Measurements from ENCODE around the gene IFT74. TPM values are rescaled to one million over a fixed set of nuclear protein-coding genes. Genes with fewer than 3 reads are reported as not detected.
A peak's percentile ranks its signal among the peaks of the same experiment; 100 is the strongest.

Gene IFT74
- total RNA-seq, 1 experiment from 2014 or later, result 17.8 TPM

DNA sequence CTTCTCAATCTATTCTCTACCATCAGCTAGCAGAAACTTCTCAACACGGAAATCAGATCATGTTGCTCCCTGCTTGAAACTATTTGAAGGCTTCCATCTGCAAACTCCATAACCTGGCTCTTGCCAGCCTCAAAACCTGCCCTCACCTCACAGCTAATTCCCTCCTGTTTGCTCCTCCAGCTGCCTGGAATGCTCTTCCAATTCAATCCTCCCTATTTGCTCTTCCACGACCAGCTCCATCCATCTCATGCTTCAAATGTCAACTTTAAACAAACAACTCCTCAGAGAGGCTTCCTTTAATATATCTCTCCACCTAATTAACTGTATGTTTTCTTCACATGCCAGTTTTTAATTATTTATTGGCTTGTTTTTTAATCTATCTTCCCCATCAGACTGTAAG is 10.6 kb upstream of the IFT74 start:
- intact Hi-C loops (cut with micrococcal nuclease; ENCODE audit: unreplicated experiment), result no loop called here
- Histone ChIP-seq H3K9me3 (ENCODE audit: insufficient read depth, low read depth) (no peaks in the 10 kb centered on the region), H3K4me2 (peak overlapping the region; percentile 93), H3K4me3 (peak overlapping the region; percentile 91), H3F3A (ENCODE audit: insufficient read depth, low read depth) (no peaks in the 10 kb centered on the region; the same call in 1 of the 2 replicates), H3K4me1 (replicated peaks; ENCODE audit: insufficient read depth) (peaks cover 9% of the 10 kb centered on the region), H3K27ac (peak overlapping the region; percentile 74; the same call in 1 of the 2 replicates), H3K9me2 (ENCODE audit: insufficient read depth) (no peaks in the 10 kb centered on the region), H3K27me3 (ENCODE audit: insufficient read depth, low read depth) (no peaks in the 10 kb centered on the region), H2AFZ (no peak overlapping the region), H3K36me3 (ENCODE audit: low read depth) (no peaks in the 10 kb centered on the region), H4K20me1 (ENCODE audit: insufficient read depth) (no peaks in the 10 kb centered on the region), H3K79me2 (ENCODE audit: low read depth) (peaks cover 67% of the 10 kb centered on the region)
- ChIA-PET POLR2A (ENCODE audit: unreplicated experiment) (interaction anchor here (0.5 to 0.8 kb wide), 2 partner anchors 54 to 76 kb away, joined by 3 to 5 read pairs; no protein-coding TSS in a partner anchor), CTCF (no interaction called here)
- BruUV-seq (replicated peaks), result no TSS peak
- no peak for DNase-seq
- no peak for TF ChIP-seq EZH2 (IDR thresholded peaks at IDR 0.05; ENCODE audit: low read depth)
- TF ChIP-seq, protein P1, sequence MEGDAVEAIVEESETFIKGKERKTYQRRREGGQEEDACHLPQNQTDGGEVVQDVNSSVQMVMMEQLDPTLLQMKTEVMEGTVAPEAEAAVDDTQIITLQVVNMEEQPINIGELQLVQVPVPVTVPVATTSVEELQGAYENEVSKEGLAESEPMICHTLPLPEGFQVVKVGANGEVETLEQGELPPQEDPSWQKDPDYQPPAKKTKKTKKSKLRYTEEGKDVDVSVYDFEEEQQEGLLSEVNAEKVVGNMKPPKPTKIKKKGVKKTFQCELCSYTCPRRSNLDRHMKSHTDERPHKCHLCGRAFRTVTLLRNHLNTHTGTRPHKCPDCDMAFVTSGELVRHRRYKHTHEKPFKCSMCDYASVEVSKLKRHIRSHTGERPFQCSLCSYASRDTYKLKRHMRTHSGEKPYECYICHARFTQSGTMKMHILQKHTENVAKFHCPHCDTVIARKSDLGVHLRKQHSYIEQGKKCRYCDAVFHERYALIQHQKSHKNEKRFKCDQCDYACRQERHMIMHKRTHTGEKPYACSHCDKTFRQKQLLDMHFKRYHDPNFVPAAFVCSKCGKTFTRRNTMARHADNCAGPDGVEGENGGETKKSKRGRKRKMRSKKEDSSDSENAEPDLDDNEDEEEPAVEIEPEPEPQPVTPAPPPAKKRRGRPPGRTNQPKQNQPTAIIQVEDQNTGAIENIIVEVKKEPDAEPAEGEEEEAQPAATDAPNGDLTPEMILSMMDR (conservative IDR thresholded peaks at IDR 0.05), result no peak

DNA sequence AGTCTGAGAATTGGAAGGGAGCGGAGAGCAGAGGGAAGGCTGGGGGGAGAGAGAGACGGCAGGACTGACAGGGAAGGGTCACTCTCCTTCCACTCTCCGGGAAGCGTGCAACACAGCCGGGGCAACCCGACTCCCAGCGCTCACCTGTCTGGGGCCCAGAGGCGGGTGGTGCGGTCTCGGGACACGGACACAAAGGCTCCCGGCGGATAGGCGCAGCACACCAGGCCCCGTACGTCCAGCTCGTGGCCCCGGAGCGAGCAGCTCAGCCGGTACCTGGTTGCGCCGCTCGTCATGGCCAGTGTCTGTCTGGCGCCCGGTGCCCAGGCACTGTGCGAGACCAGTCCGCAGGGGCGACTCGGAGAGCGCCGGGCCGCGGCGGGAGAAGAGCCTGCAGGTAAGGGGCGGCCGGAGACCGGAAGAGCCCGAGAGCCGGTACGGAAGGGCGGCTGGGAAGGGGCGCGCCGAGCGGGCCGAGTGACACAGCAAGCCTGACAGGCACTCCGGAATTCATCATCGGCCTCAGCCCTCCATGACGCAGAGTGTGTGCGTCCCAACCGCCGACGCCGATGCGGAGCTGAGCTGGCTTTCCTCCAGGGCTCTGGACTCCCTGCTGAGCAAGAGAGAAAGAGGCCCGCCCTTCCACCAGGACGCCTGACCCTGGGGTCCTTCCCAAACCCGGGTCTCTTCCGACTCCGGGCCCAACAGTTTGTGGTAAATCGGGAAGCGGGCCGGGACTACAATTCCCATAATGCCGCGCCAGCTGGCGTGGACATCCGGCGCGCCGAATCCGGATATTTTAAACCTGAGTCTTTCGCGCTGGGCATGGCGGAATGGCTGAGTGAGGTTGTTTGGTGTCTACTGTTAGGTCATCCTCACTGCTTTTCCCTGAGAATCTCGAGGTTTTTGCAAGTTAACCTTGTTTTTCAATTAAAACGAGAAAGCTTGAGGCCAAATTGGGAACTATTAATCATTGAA is 9.2 kb upstream of the IFT74 start, which contains the start of gene PLAA:
TSS of gene PLAA (minus strand) at position 490 of the 975 bp plus-strand sequence. CDS start at position 293, 197 bp downstream.
- H2AFZ ChIP-seq, result peak within 1 kb of the TSS; percentile 87
- no TSS peak for BruUV-seq (replicated peaks)
- POLR2A ChIA-PET (ENCODE audit: unreplicated experiment), result interaction anchor here (0.6 to 0.7 kb wide), 2 partner anchors 9 kb away, joined by 3 to 7 read pairs; partner anchors contain the start of gene IFT74

DNA sequence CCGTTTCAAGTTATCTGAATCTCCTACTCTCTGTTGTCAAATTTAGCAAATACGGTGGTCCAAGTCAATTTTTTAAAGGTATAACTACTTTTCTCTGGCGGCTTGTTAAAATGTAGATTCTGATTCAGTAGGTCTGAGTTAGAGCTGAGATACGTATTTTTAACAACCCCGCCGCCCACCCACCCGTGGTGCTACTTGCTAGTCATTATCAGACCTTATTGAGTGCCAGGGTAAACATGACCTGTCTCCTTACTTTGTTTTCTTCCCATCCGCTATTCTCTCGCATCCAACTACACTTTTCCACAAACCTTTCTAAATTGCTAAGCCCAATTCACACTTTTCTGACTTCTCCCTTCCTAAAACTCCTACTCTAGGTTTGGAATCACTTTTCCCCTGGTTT is 8.5 kb upstream of the IFT74 start:
- CTCF ChIA-PET, result no interaction called here
- Histone ChIP-seq H2AFZ (peak overlapping the region; percentile 87), H3K4me3 (peak overlapping the region; percentile 91), H3K9me2 (ENCODE audit: insufficient read depth) (no peaks in the 10 kb centered on the region), H3K9me3 (ENCODE audit: insufficient read depth, low read depth) (no peaks in the 10 kb centered on the region), H3K27ac (peak overlapping the region; percentile 74), H3K36me3 (ENCODE audit: low read depth) (no peaks in the 10 kb centered on the region), H4K20me1 (ENCODE audit: insufficient read depth) (no peaks in the 10 kb centered on the region), H3K4me1 (replicated peaks; ENCODE audit: insufficient read depth) (peaks cover 9% of the 10 kb centered on the region), H3F3A (ENCODE audit: insufficient read depth, low read depth) (no peaks in the 10 kb centered on the region; the same call in 1 of the 2 replicates), H3K4me2 (peak overlapping the region; percentile 93), H3K27me3 (ENCODE audit: insufficient read depth, low read depth) (no peaks in the 10 kb centered on the region), H3K79me2 (ENCODE audit: low read depth) (peaks cover 45% of the 10 kb centered on the region)
- TF ChIP-seq, protein P1 (conservative IDR thresholded peaks at IDR 0.05), result no peak
- no peak for TF ChIP-seq EZH2 (IDR thresholded peaks at IDR 0.05; ENCODE audit: low read depth)
- TSS peak; percentile 55 for BruUV-seq (replicated peaks)
- POLR2A ChIA-PET (ENCODE audit: unreplicated experiment), result interaction anchor here (0.6 kb wide), 1 partner anchor 8 kb away, joined by 7 read pairs; the partner anchor contains the start of gene IFT74
- no peak for DNase-seq
- intact Hi-C loops (cut with micrococcal nuclease; ENCODE audit: unreplicated experiment), result loop anchor here (1.0 kb wide), 2 partner anchors 9 to 55 kb away; partner anchors contain the start of genes CAAP1 and IFT74

More for the DNA sequence above, 9.2 kb upstream of the IFT74 start, which contains the start of gene PLAA:
- CTCF ChIA-PET, result no interaction called here
- Histone ChIP-seq H3K36me3 (ENCODE audit: low read depth) (no peaks in the 10 kb centered on the region), H3K27me3 (ENCODE audit: insufficient read depth, low read depth) (no peaks in the 10 kb centered on the region), H3K4me3 (peak within 1 kb of the TSS; percentile 91), H3F3A (ENCODE audit: insufficient read depth, low read depth) (no peaks in the 10 kb centered on the region; the same call in 1 of the 2 replicates), H3K27ac (peak within 1 kb of the TSS; percentile 74), H3K9me3 (ENCODE audit: insufficient read depth, low read depth) (no peaks in the 10 kb centered on the region), H3K4me1 (replicated peaks; ENCODE audit: insufficient read depth) (peaks cover 9% of the 10 kb centered on the region), H3K4me2 (peak within 1 kb of the TSS; percentile 93), H4K20me1 (ENCODE audit: insufficient read depth) (no peaks in the 10 kb centered on the region), H3K9me2 (ENCODE audit: insufficient read depth) (no peaks in the 10 kb centered on the region), H3K79me2 (ENCODE audit: low read depth) (peaks cover 52% of the 10 kb centered on the region)
- intact Hi-C loops (cut with micrococcal nuclease; ENCODE audit: unreplicated experiment), result loop anchor here (1.0 kb wide), 2 partner anchors 9 to 55 kb away; partner anchors contain the start of genes CAAP1 and IFT74
- TF ChIP-seq EZH2 (IDR thresholded peaks at IDR 0.05; ENCODE audit: low read depth), result no peak
- TF ChIP-seq, protein P1 (conservative IDR thresholded peaks at IDR 0.05), result no peak
- DNase-seq, result peak; percentile 75 to 79

All from PC-9 (cell line).